ENCODE data around the gene ZNF324B.
"Not testable (repeated sequence)": the region's sequence is repeated elsewhere in the genome, so short reads cannot be mapped to it uniquely, and the experiment has no call there.

The ZNF324B gene

GRCh38 chr19:58451358-58452101 is at the start of gene ZNF324B:
TSS of gene ZNF324B (plus strand) at chr19:58451622. CDS start at chr19:58453702, 2,080 bp downstream.
- Histone ChIP-seq H3K27me3 (peaks cover 0 to 13% of the 10 kb centered on the region in 2 donors), H3K36me3 (peaks cover 6 to 28% (median 22%) of the 10 kb centered on the region in 3 donors), H3K27ac (peak within 1 kb of the TSS; percentile 68 to 81), H3K4me3 (peak within 1 kb of the TSS; percentile 75 to 82), H3K9me3 (no peaks in the 10 kb centered on the region), H3K4me1 (peaks cover 0 to 14% (median 5%) of the 10 kb centered on the region in 4 donors)
- TF ChIP-seq, protein P1, sequence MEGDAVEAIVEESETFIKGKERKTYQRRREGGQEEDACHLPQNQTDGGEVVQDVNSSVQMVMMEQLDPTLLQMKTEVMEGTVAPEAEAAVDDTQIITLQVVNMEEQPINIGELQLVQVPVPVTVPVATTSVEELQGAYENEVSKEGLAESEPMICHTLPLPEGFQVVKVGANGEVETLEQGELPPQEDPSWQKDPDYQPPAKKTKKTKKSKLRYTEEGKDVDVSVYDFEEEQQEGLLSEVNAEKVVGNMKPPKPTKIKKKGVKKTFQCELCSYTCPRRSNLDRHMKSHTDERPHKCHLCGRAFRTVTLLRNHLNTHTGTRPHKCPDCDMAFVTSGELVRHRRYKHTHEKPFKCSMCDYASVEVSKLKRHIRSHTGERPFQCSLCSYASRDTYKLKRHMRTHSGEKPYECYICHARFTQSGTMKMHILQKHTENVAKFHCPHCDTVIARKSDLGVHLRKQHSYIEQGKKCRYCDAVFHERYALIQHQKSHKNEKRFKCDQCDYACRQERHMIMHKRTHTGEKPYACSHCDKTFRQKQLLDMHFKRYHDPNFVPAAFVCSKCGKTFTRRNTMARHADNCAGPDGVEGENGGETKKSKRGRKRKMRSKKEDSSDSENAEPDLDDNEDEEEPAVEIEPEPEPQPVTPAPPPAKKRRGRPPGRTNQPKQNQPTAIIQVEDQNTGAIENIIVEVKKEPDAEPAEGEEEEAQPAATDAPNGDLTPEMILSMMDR (IDR thresholded peaks at IDR 0.05), result peak in 1 of 2 experiments; percentile 3
- peak; percentile 97 to 98 for DNase-seq
- intact Hi-C loops (cut with DNase I; ENCODE audit: low total_unique reads), result no loop called here

DNA sequence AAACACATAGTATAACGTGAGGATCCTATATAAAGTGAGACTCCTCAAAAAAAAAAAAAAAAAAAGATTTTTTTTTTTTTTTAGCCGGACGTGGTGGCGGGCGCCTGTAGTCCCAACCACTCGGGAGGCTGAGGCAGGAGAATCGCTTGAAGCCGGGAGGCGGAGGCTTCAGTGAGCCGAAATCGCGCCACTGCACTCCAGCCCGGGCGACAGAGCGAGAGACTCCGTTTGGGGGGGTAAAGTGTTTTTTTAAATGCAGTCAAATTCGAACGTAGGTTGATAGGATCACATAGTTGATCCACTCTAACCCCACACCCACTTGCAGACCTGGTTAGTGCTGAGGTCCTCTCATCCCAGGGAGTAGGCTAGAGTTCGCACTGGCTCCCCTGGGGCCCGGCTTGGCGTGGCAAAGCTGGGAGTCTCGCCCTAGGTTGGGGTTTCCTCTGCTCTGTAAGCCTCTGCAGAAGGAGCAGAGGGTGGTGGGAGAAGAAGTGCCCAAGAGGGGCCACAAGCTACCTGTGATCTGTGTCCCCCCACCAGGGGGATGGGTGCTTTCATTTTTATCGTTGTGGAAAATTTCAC is 49.5 kb upstream of the ZNF324B start:
- TF ChIP-seq, protein P1 (IDR thresholded peaks at IDR 0.05), result no peak
- no peak for DNase-seq
- peak overlapping the region; percentile 63 to 72 for H3K27ac ChIP-seq

DNA sequence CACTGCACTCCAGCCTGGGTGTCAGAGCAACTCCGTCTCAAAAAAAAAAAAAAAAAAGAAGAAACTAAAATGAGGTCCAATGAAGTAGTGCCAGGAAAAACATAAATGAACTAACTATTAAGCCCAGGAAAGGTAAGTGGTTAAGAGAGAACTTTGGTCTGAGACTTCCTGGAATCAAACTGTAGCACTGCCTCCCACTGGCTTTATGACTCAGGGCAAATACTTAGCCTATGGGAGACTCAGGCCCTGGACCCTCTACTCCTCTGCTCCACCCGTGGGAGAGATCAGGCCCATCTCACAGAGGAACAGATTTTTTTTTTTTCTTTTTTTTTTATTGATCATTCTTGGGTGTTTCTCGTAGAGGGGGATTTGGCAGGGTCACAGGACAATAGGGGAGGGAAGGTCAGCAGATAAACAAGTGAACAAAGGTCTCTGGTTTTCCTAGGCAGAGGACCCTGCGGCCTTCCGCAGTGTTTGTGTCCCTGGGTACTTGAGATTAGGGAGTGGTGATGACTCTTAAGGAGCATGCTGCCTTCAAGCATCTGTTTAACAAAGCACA is 47.4 kb upstream of the ZNF324B start:
- intact Hi-C loops (cut with DNase I; ENCODE audit: low total_unique reads); H3K36me3 ChIP-seq; H3K27me3 ChIP-seq; H3K9me3 ChIP-seq; DNase-seq; H3K27ac ChIP-seq; H3K4me3 ChIP-seq: not testable (repeated sequence)
- peaks cover 0 to 30% (median 25%) of the 10 kb centered on the region in 4 donors for H3K4me1 ChIP-seq

More for the DNA sequence above, 49.5 kb upstream of the ZNF324B start:
- intact Hi-C loops (cut with DNase I; ENCODE audit: low total_unique reads), result no loop called here
- Histone ChIP-seq H3K4me1 (peaks cover 0 to 22% (median 16%) of the 10 kb centered on the region in 4 donors), H3K36me3 (no peaks in the 10 kb centered on the region), H3K27me3 (peaks cover 0 to 7% of the 10 kb centered on the region in 2 donors), H3K9me3 (no peaks in the 10 kb centered on the region), H3K4me3 (peak overlapping the region; percentile 53 to 61)

DNA sequence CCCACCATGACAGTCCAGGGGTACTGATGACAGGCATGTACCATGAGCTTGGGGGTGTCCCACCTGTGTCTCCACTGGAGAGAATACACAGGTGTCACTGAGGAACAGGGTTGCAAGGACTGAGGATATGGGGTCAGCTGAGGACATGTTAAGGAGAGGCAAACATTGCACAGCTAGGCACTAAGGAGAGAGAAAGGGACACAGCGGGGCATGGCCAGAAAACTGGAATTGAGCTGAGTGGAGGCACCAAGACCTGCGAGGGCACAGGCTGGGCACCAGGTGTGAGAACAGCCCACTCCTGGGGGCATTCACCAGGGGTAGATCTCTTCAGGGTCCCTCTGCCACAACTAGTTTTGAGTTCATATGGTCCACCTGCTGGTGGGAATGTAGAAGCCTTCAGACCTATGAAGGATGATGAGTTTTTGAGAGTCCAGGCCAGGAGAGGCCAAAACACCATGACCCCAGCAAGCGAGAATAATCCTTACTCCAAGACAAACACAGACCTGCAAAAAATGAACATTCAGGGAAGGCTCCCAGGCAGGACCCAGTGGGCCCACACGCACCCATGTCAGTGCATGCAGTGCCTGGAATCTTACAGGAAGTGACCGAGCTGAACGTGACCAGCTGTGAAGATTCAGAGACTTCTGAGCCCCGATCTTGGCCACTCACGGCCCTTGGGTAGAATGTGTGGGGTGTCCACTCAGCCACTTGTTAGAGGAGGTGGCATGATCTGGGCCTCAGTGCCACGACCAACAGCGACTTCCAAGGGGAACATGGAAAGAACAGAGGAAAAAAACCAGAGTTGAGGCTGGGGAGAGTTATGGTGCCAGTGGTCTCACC is 44.4 kb upstream of the ZNF324B start:
- peaks cover 0 to 24% (median 20%) of the 10 kb centered on the region in 4 donors for H3K4me1 ChIP-seq
- no peaks in the 10 kb centered on the region for H3K27me3 ChIP-seq
- no peaks in the 10 kb centered on the region for H3K9me3 ChIP-seq
- peak overlapping the region; percentile 76 to 99 for H3K4me3 ChIP-seq
- no peak for DNase-seq
- peaks cover 0 to 6% (median 0%) of the 10 kb centered on the region in 3 donors for H3K36me3 ChIP-seq
- intact Hi-C loops (cut with DNase I; ENCODE audit: low total_unique reads), result no loop called here
- TF ChIP-seq, protein P1 (IDR thresholded peaks at IDR 0.05), result no peak
- H3K27ac ChIP-seq, result peak overlapping the region in 1 of 2 donors; percentile 86

DNA sequence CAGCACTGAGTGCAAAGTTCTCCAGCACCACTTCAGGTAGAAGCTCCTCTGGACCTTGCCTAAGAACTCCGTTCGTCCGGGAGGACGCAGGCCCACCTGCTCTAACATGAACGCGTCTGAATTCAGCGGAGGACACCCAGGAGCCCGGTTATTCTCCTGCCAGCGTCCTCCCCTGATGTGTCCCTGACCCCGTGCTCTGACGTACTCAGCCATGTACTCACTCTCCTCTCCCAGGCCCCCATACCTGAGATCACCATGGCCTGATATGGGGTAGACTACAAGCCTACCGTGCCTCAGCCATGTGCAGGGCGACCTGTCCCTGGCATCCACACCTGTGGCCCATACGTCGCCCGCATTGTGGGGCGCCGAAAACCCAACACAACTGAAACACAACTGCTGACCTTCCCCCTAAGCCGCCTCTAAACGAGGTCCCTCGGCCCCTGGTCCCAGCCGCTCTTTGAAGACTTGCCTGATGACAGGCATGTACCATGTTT is 43.7 kb upstream of the ZNF324B start:
- intact Hi-C loops (cut with DNase I; ENCODE audit: low total_unique reads), result no loop called here
- H3K4me1 ChIP-seq, result peaks cover 0 to 22% (median 18%) of the 10 kb centered on the region in 4 donors
- TF ChIP-seq, protein P1 (IDR thresholded peaks at IDR 0.05), result no peak
- peak overlapping the region; percentile 76 to 99 for H3K4me3 ChIP-seq
- no peaks in the 10 kb centered on the region for H3K27me3 ChIP-seq
- peaks cover 0 to 6% (median 0%) of the 10 kb centered on the region in 3 donors for H3K36me3 ChIP-seq
- H3K27ac ChIP-seq, result peak overlapping the region; percentile 86 to 92
- peak in 1 of 2 donors; percentile 62 for DNase-seq
- H3K9me3 ChIP-seq, result no peaks in the 10 kb centered on the region

Data from tibial artery (tissue), 4 donors.